22Rv1 (cell line): ENCODE data around the gene DCXR.

Source experiments
- H3K27ac ChIP-seq: fragments of 450-650 bp; 2 replicates; pipeline ENCODE4 v1.5.1; 2017
- CTCF ChIP-seq: fragments of 450-650 bp; IDR thresholded peaks from 2 replicates; pipeline ENCODE4 v1.5.1; 2017; ENCODE audit warnings: mild to moderate bottlenecking
- ZFX ChIP-seq: fragments of 450-650 bp; IDR thresholded peaks from 2 replicates; pipeline ENCODE4 v1.6.1; 2017; ENCODE audit warnings: antibody characterized with exemption, borderline replicate concordance

The DCXR gene

GRCh38 chr17:82058230-82058854 lies 20.8 kb upstream of the DCXR start:
- TF ChIP-seq ZFX (no peak), CTCF (no peak)
- H3K27ac ChIP-seq, result peak overlapping the region; percentile 87

GRCh38 chr17:82056729-82057621 lies 19.5 kb upstream of the DCXR start:
- TF ChIP-seq CTCF (no peak), ZFX (no peak)
- peak overlapping the region; percentile 87 for H3K27ac ChIP-seq

GRCh38 chr17:82055965-82056728 lies 18.6 kb upstream of the DCXR start:
- no peak for TF ChIP-seq CTCF
- no peak for TF ChIP-seq ZFX
- H3K27ac ChIP-seq, result peak overlapping the region; percentile 87

GRCh38 chr17:82055023-82055964 lies 17.8 kb upstream of the DCXR start:
- H3K27ac ChIP-seq, result peak overlapping the region; percentile 87; the same call in 1 of the 2 replicates
- TF ChIP-seq CTCF, result no peak
- TF ChIP-seq ZFX, result no peak

- TF ChIP-seq ZFX (no peak), CTCF (no peak)
- 0 out of 2 replicates have a peak overlapping the region, but pooled peaks have one; percentile 87 for H3K27ac ChIP-seq
These were observed 17.0 kb upstream of the DCXR start for GRCh38 chr17:82054351-82055022.
